ENCODE results near the gene UCK2. TPM values are rescaled to one million over a fixed set of nuclear protein-coding genes. Genes with fewer than 3 reads are reported as not detected.

The UCK2 gene
- total RNA-seq, 1 donor from 2014 or later, result 110 TPM

DNA sequence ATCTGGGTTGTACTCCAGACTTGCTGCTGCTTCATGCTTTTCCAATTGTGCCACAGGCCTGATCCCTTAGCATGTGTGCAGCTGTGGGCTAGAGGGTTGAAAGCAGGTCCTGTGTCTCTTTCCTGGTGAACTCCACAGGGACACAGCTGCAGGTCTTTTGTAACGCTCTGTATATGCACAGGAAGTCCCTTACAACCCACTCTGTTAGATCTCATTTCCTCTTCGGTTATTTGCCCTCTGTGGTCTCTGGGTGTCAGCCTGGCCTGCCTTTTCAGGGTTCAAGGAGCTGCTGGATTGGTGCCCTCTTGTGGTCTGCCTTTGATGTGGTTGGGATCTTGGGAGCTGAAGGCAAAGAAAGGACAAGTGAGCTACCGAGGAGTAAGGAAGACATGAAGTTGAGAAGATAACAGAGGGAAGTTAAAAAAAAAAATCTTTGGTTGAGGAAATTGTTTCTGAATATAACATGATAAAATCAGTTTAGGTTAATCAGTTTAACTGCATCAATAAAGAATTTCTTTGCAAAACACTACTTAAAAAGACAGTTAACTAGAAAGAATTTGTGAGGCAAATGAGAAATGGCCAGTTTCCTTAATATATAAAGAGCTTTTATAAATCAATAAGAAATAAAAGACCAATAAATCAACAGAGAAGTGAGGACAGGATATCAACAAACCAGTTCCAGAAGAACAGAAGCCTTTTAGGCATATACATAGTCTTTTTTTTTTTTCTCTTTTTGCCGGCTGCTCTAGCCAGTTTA is 44.1 kb downstream of the UCK2 start:
- Mint-ChIP-seq H3K4me1 (peaks cover 41% of the 10 kb centered on the region), H3K27ac (peak overlapping the region; percentile 54)

DNA sequence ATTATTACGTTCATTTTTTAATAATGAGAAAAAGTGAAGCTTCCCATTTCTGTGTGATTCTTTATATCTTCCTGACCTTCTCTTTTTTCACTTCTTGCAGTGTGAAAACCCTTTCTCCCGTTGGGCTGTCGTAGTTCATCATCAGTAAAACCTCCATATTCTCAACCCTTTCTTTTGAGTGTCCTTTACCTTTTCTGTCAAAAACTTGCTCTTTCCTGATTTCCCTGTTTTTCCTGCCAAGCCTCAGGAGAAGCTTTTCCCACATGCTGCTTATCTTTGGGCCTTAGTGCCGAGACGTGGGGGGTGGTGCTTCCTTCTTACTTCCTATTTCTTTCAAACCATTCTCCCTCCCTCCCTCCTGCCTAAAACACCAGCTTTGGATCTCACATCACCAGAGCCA is 46.1 kb downstream of the UCK2 start:
- no peak for DNase-seq
- H3K4me1 Mint-ChIP-seq, result peaks cover 48% of the 10 kb centered on the region
- H3K4me3 Mint-ChIP-seq, result no peak overlapping the region
- H3K36me3 Mint-ChIP-seq (ENCODE audit: low read depth), result peaks cover 13% of the 10 kb centered on the region
- H3K27me3 Mint-ChIP-seq, result no peaks in the 10 kb centered on the region
- H3K9me3 Mint-ChIP-seq, result no peaks in the 10 kb centered on the region
- no peak overlapping the region for H3K27ac Mint-ChIP-seq
- intact Hi-C loops (cut with micrococcal nuclease), result no loop called here

More for the DNA sequence above, 44.1 kb downstream of the UCK2 start:
- Mint-ChIP-seq H3K27me3 (no peaks in the 10 kb centered on the region), H3K4me3 (peak overlapping the region; percentile 39), H3K9me3 (no peaks in the 10 kb centered on the region), H3K36me3 (ENCODE audit: low read depth) (peaks cover 7% of the 10 kb centered on the region)
- intact Hi-C loops (cut with micrococcal nuclease), result no loop called here
- peak; percentile 89 for DNase-seq

DNA sequence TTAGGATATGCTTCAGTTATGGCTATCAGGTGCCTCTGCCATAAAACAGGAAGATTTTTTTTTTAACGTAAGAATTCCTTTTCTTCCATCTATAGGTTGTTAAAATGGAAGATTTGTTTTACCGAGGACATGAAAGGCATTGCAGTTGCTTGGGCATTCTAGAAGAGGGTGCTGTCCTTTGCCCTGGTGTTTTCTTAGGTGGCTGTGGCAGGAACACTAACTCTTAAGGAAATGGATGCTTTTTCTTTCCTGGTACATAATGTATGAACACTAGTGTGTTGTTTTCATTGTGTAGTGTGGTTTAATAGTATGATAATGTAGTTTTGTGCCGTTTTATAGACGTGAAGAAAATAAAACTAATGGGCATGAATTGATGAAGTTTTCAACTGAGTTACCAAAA is 47.2 kb downstream of the UCK2 start:
- no peaks in the 10 kb centered on the region for H3K9me3 Mint-ChIP-seq
- H3K4me3 Mint-ChIP-seq, result no peak overlapping the region
- intact Hi-C loops (cut with micrococcal nuclease), result loop anchor here (2.0 to 5.0 kb wide), 2 partner anchors 32 to 46 kb away; no protein-coding TSS in a partner anchor
- no peak overlapping the region for H3K27ac Mint-ChIP-seq
- H3K4me1 Mint-ChIP-seq, result peaks cover 47% of the 10 kb centered on the region
- H3K27me3 Mint-ChIP-seq, result no peaks in the 10 kb centered on the region
- H3K36me3 Mint-ChIP-seq (ENCODE audit: low read depth), result peaks cover 19% of the 10 kb centered on the region
- no peak for DNase-seq

DNA sequence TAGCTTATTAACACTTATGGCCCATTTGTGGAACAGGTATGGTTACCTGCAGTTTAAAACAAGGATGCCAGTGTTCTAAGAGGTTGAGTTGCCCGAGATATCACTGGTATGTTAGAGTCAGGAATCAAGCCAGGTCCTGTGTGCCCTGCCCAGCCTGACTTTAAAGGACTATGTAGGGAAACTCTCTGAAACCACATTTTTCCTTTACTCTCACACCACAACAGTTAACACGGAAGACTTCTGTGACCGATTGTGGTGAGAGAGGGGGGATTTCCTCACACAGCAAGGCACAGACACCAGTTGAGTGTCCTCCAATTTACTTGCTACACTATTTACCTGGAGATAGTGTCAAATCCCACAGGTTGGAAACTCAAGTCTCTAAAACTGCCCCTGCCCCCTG is 47.8 kb downstream of the UCK2 start:
- Mint-ChIP-seq H3K36me3 (ENCODE audit: low read depth) (peaks cover 19% of the 10 kb centered on the region), H3K4me1 (peaks cover 50% of the 10 kb centered on the region), H3K4me3 (peak overlapping the region; percentile 17), H3K27ac (no peak overlapping the region), H3K27me3 (no peaks in the 10 kb centered on the region), H3K9me3 (no peaks in the 10 kb centered on the region)
- intact Hi-C loops (cut with micrococcal nuclease), result loop anchor here (2.0 to 5.0 kb wide), 2 partner anchors 33 to 46 kb away; no protein-coding TSS in a partner anchor
- peak; percentile 74 for DNase-seq

DNA sequence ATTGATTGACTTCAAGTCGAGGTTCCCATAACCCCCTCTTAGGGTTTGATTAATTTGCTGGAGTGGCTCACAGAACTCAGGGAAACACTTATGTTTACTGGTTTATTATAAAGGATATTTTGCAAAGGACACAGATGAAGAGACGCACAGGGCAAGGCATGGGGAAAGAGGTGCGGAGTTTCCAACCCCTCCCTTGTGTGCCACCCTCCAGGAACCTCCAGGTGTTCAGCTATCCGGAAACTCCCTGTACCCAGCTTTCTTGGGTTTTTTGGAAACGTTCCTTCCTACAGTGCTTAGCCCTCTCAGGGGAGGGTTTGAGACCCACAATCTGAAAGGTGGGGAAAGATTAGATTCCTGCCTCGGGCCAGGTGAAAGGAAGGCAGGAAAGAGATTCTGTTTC is 48.2 kb downstream of the UCK2 start:
- Mint-ChIP-seq H3K4me1 (peaks cover 50% of the 10 kb centered on the region), H3K27ac (no peak overlapping the region), H3K27me3 (no peaks in the 10 kb centered on the region), H3K4me3 (peak overlapping the region; percentile 17), H3K9me3 (no peaks in the 10 kb centered on the region), H3K36me3 (ENCODE audit: low read depth) (peaks cover 19% of the 10 kb centered on the region)
- intact Hi-C loops (cut with micrococcal nuclease), result loop anchor here (2.0 to 5.0 kb wide), 2 partner anchors 33 to 47 kb away; no protein-coding TSS in a partner anchor
- no peak for DNase-seq

DNA sequence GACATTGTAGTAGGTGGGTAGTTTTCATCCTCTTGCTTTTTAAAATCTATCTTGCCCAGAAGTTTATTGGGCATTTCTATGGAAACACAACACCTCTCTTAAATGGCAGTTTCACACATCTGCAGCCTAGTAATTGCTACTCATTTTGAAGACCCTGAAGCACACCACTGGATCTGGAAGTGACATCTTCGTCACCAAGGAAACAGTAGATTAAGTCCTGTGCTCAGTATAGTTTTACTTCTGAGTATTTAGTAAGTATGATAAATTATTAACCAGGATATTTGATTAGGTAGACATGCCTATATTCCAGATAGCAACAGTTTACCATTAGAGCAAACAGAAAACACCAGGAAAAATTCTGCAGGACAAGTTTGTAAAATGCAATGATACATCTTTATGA is 48.7 kb downstream of the UCK2 start:
- no peak overlapping the region for H3K4me3 Mint-ChIP-seq
- no peaks in the 10 kb centered on the region for H3K9me3 Mint-ChIP-seq
- H3K27ac Mint-ChIP-seq, result no peak overlapping the region
- no peaks in the 10 kb centered on the region for H3K27me3 Mint-ChIP-seq
- intact Hi-C loops (cut with micrococcal nuclease), result loop anchor here (5.0 kb wide), 1 partner anchor 34 kb away; no protein-coding TSS in a partner anchor
- DNase-seq, result no peak
- peaks cover 46% of the 10 kb centered on the region for H3K4me1 Mint-ChIP-seq
- H3K36me3 Mint-ChIP-seq (ENCODE audit: low read depth), result peaks cover 19% of the 10 kb centered on the region

DNA sequence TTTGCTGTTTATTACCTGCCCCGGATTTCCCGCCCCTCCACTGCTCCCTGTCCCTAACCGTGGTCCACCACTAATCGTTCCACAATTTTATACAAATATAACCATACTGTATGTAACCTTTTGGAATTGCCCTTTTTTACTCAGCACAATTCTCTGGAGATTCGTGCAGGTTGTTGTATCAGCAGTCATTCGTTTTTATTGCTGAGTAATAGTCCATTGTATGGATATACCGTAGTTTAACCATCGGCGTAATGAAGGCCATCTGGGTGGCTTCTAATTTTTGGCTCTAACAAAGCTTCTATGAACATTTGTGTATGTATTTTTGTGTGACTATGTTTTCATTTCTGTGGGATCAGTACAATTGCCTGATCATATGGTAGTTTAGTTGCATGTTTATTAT is 50.0 kb downstream of the UCK2 start:
- H3K36me3 Mint-ChIP-seq (ENCODE audit: low read depth), result peaks cover 19% of the 10 kb centered on the region
- intact Hi-C loops (cut with micrococcal nuclease), result loop anchor here (5.0 kb wide), 1 partner anchor 35 kb away; no protein-coding TSS in a partner anchor
- peaks cover 44% of the 10 kb centered on the region for H3K4me1 Mint-ChIP-seq
- no peak for DNase-seq
- no peaks in the 10 kb centered on the region for H3K9me3 Mint-ChIP-seq
- H3K27ac Mint-ChIP-seq, result peak overlapping the region; percentile 4
- no peaks in the 10 kb centered on the region for H3K27me3 Mint-ChIP-seq
- no peak overlapping the region for H3K4me3 Mint-ChIP-seq

DNA sequence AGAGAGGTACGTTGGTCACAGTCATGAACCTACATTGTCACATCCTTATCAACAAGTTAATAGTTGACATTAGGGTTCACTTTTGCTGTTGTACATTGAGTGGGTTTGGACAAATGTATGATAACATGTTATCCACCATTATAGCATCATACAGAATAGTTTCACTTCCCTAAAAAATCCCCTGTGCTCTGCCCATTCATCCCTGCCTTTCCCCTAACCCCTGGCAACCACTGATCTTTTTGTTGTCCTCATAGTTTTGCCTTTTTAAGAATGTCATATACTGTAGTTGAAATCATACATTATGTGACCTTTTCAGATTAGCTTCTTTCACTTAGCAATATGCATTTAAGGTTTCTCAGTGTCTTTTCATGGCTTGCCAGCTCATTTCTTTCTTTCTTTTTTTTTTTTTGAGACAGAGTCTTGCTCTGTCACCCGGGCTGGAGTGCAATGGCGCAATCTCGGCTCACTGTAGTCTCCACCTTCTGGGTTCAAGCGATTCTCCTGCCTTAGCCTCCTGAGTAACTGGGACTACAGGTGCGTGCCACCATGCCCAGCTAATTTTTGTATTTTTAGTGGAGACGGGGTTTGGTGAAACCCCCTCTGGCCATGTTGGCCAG is 50.6 kb downstream of the UCK2 start:
- intact Hi-C loops (cut with micrococcal nuclease), result loop anchor here (5.0 kb wide), 1 partner anchor 36 kb away; no protein-coding TSS in a partner anchor
- H3K27me3 Mint-ChIP-seq, result no peaks in the 10 kb centered on the region

DNA sequence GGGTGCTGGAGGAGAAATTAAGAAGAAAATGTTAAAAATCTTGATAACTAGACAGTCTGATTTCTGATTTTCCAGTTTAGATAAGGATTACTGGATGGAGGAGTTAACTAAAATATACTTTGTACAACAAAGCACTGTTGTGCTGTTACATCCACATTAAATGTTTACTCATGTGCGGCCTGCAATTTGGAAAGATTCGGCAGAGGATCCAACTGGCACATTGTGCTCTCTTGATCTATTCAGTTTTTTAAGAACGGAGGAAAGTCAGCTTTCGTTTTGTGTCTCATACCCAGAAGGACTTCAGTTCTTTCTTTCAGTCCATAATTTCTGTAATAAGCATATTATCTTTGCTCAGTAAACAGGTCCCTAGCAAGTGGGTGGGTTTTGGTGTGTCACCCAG is 52.5 kb downstream of the UCK2 start:
- H3K4me1 Mint-ChIP-seq, result peaks cover 50% of the 10 kb centered on the region
- peaks cover 19% of the 10 kb centered on the region for H3K36me3 Mint-ChIP-seq (ENCODE audit: low read depth)
- H3K4me3 Mint-ChIP-seq, result no peak overlapping the region
- H3K9me3 Mint-ChIP-seq, result no peaks in the 10 kb centered on the region
- no peak overlapping the region for H3K27ac Mint-ChIP-seq
- H3K27me3 Mint-ChIP-seq, result no peaks in the 10 kb centered on the region
- DNase-seq, result no peak
- intact Hi-C loops (cut with micrococcal nuclease), result loop anchor here (5.0 kb wide), 1 partner anchor 38 kb away; no protein-coding TSS in a partner anchor

More for the DNA sequence above, 50.6 kb downstream of the UCK2 start:
- DNase-seq, result no peak
- Mint-ChIP-seq H3K27ac (peak overlapping the region; percentile 4), H3K4me1 (peaks cover 44% of the 10 kb centered on the region), H3K4me3 (no peak overlapping the region), H3K9me3 (no peaks in the 10 kb centered on the region), H3K36me3 (ENCODE audit: low read depth) (peaks cover 18% of the 10 kb centered on the region)

DNA sequence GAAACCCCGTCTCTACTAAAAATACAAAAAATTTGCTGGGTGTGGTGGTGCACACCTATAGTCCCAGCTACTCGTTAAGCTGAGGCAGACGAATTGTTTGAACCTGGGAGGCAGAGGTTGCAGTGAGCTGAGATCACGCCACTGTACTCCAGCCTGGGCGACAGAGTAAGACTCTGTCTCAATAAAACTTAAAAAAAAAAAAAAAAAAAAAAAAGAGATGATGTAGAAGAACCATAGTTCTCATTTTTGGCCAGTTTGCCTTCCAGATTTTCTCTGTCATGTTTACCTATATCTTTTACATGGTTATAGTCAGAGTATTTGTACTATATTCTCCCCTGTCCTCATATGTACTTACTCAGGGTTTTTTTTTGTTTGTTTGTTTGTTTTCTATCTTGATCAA is 53.6 kb downstream of the UCK2 start:
- H3K9me3 Mint-ChIP-seq, result no peaks in the 10 kb centered on the region
- H3K27me3 Mint-ChIP-seq, result no peaks in the 10 kb centered on the region
- no peak overlapping the region for H3K27ac Mint-ChIP-seq
- peaks cover 19% of the 10 kb centered on the region for H3K36me3 Mint-ChIP-seq (ENCODE audit: low read depth)
- intact Hi-C loops (cut with micrococcal nuclease), result no loop called here
- no peak overlapping the region for H3K4me3 Mint-ChIP-seq
- no peak for DNase-seq
- peaks cover 40% of the 10 kb centered on the region for H3K4me1 Mint-ChIP-seq

DNA sequence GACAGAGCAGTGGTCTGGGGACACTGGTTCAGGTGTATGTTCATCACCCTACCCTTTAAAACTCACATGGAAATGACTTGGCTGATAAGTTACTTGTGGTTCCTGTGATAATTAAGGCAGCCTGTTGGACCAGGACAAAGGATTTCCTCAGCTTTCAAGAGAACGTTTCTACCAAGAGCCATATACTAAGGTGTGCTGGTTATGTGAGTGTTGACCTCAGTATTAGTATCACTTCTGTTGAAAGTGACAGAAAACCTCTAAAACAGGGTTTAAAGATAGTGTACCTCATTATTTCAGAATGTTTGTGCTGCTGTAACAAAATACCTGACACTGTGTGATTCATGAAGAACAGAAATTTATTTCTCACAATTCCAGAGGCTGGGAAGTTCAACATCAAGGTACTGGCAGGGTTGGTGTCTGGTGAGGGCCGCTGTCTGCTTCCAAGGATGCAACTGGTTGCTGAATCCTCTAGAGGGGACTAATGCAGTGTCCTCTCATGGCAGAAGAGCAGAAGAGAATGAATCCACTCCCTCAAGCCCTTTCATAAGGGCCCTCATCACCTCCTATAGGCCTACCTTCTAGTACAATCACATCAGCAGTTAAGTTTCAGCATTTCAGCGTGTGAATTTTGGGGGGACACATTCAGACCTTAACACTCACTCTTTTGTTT is 54.9 kb downstream of the UCK2 start:
- no peaks in the 10 kb centered on the region for H3K9me3 Mint-ChIP-seq
- no peak overlapping the region for H3K4me3 Mint-ChIP-seq
- no peaks in the 10 kb centered on the region for H3K27me3 Mint-ChIP-seq
- intact Hi-C loops (cut with micrococcal nuclease), result no loop called here
- H3K4me1 Mint-ChIP-seq, result peaks cover 43% of the 10 kb centered on the region
- H3K27ac Mint-ChIP-seq, result no peak overlapping the region
- DNase-seq, result no peak
- H3K36me3 Mint-ChIP-seq (ENCODE audit: low read depth), result peaks cover 16% of the 10 kb centered on the region

DNA sequence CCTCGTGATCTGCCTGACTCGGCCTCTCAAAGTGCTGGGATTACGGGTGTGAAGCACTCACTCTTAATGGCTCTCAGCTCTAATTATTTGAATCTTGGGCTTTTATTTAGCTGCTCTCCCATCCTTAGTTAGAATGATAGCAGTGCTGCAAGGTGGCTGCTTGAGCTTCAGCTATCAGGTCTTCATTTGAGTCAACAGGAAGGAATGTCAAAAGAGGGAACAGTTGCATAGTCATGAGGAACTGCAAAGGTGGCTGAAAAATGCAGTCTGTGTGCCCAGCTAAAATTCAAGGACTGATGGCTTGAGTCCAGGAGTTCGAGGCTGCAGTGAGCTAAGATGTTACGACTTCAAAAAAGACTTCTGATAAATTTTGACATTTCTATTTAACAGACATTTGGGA is 55.6 kb downstream of the UCK2 start:
- Mint-ChIP-seq H3K4me3 (no peak overlapping the region), H3K27me3 (no peaks in the 10 kb centered on the region), H3K36me3 (ENCODE audit: low read depth) (peaks cover 10% of the 10 kb centered on the region), H3K27ac (peak overlapping the region; percentile 14), H3K4me1 (peaks cover 38% of the 10 kb centered on the region), H3K9me3 (no peaks in the 10 kb centered on the region)
- DNase-seq, result no peak
- intact Hi-C loops (cut with micrococcal nuclease), result no loop called here

DNA sequence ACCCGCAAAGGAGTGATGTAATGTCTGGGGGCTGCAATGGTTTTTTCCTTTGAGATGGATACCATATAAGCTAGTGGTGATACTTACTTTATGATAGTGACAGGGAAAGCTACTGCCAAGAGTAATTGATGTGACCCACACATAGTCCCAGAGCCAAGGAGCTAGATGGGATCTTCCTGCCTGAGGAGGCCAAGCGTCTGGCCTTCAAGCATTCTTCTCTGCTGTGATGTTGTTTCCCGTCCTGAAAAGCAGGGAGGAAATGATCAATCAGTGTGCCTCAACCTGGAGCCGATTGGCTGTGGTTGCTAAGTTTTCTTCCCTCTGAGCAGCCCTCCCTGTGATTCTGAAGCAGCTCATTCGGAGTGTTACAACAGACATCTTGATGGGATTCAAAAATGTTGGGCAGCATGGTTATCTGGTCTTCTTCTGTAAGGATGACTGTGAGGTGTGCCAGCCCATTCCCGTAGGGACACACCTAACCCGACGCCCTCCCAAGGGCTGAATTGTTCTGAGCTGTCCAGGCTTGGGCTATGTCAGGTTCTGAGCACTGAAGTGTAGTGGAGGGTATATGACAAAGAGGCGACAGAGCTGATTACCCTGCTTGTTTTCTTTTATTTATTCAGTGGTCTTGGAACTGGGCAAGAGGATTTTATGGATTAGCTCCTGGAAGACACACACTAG is 56.7 kb downstream of the UCK2 start:
- Mint-ChIP-seq H3K36me3 (ENCODE audit: low read depth) (peaks cover 7% of the 10 kb centered on the region), H3K9me3 (no peaks in the 10 kb centered on the region), H3K4me1 (peaks cover 35% of the 10 kb centered on the region), H3K4me3 (no peak overlapping the region), H3K27me3 (no peaks in the 10 kb centered on the region), H3K27ac (peak overlapping the region; percentile 1)
- intact Hi-C loops (cut with micrococcal nuclease), result no loop called here
- no peak for DNase-seq

All from activated CD4-positive, alpha-beta T cell treated with anti-CD3 and anti-CD28 coated beads, Interleukin-2, amount 10 ng/mL, durations not matched to agents 24 days and 14 days (primary cell).